ENCODE data around the gene TMEM203.
A peak's percentile ranks its signal among the peaks of the same experiment; 100 is the strongest.

Gene TMEM203

DNA sequence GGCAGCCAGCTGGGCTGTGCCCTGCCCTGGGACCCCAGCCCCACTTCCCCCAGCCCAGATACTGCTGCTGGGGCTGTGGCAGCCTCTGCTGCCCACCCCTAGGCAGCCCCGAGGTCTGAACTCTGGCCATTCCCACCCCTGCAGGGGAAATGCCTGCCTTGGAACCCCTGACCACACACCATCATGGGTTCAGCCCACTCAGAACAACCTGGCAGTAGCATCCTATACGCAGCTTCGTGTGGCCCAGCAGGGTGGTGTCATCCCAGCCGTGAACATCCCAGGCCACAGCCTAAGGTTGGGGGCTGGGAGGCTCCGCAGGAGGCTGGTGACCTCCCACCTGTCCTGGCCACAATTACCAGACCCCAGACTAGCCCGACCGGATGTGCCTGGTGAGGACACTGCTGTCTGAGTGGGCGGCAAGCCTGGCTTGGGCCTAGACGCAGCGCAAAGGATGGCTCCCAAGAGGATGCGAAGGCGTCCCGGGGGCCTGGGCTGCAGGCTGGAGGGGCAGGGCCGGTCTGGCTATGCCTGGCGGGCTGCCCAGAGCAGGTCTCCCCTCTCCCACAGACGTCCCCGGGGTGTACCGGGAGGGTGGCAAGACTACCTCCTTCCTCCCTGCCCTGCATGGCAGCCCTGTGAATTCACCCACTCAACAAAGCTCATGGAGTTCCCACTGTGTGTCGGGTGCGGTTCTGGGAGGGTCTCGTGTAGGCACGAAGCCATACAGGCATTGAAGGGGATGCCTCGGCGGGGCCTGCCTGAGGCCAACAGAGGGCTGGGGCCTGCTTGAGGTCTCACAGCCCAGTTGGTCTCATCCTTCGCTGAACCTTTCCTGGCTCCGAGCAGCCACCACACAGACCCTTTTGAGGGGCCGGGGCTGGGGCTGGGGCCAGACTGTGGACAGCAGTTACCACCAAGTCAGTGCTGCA lies 23.8 kb upstream of the TMEM203 start:
- no peak for DNase-seq

DNA sequence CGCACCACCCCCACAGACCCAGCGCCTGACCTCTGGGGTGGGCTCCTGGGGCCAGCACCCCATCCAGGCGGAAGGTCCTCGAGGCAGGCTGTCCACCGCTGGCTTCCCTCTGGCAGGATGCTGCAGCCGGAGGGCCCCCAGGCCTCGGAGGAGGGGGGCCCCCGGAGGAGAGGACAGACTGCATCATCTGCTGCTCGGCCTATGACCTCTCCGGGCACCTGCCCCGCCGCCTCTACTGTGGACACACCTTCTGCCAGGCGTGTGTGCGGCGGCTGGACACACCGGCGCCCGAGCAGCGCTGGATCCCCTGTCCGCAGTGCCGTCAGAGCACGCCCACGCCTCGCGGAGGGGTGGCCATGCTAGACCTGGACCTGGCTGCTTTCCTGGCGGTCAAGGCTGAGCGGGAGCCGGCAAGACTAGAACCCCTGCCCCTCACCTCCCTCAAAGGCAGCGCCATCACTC lies 23.1 kb upstream of the TMEM203 start:
- DNase-seq: no peak

DNA sequence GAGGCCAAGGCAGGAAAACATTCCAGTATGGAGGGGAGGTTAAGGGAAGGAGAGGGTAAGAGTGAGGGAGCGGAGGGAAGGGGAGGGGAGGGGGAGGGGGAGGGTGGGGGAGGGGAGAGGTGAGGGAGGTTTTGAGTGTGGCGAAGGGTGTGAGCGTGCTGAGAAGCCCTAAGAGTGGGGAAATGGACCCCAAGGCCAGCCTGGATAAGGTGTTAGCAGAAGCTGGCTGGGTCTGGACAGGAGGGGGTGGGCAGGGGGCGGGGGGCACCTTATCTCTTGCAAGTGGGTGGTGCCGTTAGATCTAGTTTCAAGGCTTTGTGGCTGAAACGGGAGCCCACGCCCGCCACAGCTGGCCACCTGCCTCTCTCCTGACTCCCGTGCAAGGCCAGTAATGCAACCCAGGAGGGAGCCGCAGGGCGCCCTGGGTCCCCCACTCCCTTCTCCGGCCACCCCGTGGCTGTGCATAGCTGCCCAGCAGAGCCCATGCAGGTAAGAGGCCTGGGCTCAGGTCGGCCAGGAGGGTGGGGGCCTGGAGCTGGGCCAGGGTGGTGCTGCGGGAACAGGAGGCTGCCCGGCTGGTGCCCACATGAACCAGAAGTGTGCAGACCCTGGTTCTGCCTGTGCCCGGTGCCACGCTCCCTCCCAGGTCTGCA lies 22.5 kb upstream of the TMEM203 start:
- DNase-seq: no peak

DNA sequence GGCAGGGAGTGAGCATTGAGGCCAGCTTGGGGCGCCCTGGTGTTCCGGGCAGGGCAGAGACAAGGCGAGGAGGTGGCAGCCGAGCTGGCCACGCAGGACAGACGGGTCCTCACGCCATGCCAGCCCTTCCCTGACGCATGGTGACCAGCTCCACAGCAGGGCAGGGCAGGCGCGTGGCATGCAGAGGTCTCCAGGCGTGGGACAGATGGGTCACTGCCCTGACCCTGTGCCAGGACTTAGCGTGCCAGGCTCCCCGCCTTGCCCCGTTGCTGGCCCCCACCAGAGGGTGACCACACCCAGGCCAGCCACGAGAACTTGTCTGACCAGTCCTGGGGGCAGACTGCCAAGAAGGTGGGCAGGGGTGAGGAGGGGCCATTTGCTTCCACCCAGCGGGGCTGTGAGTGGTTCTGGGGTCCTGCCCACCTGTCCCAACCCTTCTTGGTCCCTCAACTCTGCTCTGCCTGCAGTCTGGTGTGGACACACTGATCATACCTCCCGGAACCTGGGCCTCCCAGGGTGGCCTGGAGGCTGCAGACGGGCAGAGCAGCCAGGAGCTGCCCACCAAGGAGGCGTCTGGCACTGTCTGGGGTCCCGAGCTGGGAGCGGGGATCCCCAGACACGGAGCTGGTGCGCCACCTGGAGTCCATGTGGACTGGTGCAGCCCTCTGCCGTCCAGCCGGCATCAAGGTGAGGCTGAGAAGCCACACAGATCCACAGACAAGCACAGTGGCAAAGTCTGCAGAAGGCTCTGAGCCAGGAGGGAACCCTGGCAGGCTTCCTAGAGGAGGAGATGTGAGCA lies 21.8 kb upstream of the TMEM203 start, which contains the start of gene RNF224:
Gene RNF224 (plus strand): TSS at position 449 of the 799 bp plus-strand sequence. CDS start 834 bp downstream, outside the sequence.
- peak; percentile 83 for DNase-seq

DNA sequence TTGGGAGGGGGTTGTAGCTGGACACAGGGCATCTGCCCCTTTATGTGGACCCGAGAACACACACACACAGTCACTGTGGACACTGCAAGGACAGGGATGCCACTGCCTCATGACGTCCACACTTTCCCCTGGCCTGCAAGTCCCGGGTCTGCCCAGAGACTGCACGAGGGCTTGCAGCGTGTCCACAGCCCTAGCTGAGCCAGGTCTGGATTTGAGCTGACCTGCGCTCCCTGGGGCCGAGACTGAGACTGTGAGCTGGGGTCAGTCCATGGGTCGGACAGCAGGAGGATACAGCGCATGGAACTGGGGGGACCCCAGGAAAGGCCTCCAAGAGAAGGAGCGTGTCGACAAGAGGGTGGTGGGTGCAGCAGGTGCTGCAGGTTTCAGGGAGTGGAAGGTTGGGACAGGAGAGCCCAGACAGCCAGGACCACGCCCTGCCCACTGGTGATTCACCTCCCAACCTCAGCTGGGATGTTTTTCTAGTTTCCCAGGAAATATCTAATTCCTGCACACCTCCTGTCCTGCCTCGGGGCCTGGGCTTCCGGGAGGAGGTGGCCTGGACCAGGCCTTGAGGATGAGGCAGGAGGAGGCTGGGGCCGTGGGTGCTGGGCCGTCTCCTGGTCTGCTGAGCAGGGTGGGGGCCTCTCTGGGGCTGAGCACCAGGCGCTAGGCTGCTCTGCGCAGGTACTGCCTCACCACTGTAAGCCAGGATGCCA lies 21.0 kb upstream of the TMEM203 start:
- DNase-seq: no peak

DNA sequence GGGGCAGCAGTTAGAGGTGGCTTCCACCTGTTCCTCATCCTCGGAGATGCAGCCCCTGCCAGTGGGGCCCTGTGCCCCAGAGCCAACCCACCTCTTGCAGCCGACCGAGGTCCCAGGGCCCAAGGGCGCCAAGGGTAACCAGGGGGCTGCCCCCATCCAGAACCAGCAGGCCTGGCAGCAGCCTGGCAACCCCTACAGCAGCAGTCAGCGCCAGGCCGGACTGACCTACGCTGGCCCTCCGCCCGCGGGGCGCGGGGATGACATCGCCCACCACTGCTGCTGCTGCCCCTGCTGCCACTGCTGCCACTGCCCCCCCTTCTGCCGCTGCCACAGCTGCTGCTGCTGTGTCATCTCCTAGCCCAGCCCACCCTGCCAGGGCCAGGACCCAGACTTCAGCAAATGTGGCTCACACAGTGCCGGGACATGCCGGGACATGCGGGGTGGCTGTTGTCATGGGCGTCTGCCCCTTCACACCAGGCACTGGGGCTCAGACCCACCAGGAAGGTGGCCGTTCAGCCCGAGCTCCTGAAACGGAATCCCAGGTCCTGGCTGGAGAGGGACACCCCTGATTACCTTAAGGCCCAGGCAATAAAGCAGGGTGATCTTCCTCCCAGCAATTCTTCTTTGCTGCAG lies 20.4 kb upstream of the TMEM203 start:
- DNase-seq: no peak

DNA sequence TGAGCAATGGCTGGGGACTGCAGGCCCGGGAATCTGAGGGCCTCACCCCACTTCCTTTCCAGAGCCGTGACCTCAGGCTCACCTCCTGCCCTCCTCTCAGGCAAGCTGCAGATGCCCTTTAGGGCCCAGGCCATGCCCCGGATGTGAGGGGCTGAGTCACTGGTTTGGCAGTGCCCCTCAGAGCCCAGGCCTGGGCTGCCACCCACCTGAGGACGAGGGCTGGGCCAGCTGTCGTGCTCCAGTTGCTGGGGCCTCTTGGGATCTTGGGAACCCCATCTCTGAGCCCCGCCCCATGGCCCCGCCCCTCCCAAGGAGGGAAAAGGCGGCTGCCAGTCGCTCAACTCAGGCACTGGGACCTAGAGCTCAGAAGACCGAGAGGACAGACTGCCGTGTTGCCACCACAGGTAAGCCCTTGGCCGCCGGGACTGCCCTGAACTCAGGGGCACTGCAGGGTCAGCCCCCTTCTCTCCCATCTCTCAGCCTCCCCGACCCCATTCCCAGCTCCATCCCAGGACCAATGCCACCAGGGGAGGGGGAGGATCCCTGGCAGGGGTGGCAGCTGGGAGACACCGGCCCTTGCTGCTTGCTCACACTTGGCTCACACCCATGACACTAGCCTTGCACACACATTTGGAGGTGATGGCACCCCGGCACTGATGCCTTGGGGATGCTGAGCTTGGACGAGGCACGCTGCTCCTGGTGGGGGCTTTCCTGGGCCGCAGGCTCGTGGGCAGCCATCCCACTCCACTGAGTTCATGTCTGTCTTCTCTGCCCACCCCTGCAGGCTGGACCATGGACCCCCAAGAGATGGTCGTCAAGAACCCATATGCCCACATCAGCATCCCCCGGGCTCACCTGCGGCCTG lies 19.6 kb upstream of the TMEM203 start, which contains the start of gene CYSRT1:
Gene CYSRT1 (plus strand): TSS at position 345 of the 865 bp plus-strand sequence. CDS start 448 bp downstream, at position 793.
- no peak for DNase-seq

DNA sequence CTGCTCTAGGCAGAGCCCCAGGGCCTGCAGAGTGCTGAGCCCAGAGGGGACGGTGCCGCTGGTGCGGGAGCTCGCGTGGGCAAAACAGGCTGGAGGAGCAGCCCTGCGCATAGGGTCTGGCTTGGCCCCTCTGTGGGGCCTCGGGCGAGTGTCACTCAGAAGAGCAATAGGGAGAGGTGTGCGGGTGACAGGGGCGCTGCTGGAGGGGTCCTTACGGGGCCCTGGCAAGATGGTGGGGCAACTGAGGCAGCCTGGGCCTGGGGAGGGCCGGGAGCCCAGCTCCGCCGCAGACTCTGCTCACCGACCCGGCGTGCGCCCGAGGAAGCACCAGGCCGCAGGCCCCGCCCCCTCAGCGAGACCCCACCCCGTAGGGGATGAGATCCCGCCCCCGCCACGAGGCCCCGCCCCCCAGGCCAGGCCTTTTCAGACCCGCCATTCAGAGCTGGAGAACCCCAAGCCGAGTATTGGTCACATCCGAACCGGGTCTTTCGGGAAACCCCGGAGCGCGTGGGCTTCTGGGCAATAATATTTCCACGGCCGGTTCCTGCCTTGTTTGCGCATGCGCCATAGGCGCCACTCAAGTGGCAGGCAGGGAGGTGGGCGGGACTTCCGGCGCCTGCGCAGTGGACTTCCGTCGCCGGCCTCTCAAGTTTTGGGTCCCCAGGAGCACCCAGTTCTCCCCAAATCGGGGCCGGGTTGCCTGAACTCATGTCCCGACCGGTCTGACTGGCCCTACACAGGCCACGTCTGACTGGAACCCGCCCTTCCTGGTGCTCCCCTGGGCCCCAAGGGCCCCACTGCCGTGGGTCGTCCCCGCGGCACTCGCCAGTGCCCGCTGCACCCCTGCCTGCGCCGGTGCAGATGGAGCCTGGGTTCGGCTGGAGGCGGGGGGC lies 17.9 kb upstream of the TMEM203 start:
- DNase-seq: peak; percentile 99

DNA sequence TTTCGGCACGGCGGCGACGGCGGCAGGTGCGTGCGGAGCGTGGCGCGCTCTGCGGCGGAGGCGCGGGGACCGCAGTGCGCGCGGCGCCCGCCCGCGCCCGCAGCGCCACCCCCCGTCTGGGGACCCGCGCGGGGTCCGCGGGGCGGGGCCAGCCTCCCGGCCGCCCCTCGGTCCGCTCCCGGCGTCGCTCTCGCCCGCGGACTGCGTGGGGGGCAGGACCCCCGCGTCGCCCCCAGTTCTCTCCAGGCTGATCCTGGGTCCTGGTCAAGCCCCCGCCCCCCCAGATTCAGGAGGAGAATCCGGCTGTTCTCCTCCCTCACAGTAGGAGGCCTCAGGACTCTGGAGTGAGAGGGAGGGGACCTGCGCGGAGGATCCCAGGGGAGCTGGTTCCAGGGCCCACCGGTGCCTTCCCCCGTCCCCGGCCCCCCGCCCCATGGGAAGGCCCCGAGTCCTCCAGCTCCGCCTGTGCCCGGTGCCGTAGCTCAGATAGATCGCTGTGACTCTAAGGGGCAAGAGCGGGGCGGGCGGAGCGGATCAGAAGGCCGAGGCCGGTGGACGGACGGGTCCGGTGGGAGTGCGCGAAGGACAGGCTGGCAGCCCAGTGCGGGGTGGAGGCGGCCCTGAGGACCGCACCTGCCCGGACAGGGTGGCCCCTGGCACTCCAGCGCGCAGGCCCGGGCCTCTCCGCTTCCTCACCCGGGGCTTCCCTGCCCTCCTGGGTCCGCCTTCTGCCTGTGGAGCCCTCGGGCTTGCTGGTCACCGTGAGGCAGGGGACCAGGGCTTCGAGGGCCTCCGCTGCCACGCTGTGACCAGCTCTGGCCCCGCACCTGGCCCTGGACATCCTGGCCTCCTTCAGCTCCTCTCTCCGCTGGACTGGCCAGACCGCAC lies 17.0 kb upstream of the TMEM203 start, which contains the start of gene RNF208:
Gene RNF208 (minus strand): TSS at position 51 of the 888 bp plus-strand sequence. CDS start 1,028 bp downstream, outside the sequence.
- no peak for DNase-seq

DNA sequence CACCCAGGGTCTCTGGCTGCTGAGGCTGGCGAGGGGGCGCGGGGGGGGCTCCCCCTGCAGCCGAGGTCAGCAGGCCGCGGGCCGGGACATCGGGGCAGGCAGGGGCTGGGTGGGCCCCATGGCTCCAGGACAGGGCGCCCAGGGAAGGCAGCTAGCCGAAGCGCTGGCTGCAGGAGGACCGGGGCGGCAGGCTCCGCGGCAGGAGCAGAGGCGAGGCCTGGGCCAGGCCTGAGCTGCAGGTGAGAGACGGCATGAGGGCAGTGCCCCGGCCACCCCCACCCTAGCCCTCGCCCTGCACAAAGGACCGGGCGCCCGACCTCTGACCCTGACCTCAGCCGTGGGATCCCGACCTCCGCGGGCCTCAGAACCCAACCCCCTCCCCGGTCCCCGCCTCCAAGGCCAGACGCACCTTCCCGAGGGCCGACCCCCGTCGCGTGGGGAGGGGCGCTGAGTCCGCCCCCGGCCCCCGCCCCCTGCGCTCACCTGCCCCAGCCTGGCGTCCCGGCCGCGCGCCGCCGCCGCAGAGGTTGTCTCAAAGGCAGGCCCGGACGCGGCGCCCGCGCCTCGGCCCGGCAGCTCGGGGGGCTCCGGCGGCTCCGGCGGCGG lies 16.2 kb upstream of the TMEM203 start:
- DNase-seq: peak; percentile 34

DNA sequence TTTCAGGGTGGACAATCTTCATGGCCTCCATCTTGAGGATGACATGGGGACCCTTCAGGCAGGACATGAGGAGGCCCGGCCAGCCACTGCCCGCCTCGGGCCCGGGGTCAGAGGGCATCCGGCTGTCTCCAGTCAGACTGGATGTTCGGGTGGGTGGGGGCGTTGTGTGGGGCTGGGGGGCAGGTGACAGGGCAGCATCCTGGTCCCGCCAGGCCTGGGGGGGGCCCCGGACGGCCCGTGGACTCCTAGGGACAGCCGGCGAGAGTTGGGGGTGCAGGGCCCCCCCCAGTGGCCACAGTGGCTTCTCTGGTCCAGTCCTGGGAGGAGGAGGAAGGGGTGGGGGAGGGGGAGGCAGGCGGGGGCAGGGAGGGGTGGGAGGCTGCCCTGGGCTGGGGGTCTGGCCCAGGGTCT lies 15.7 kb upstream of the TMEM203 start:
- no peak for DNase-seq

DNA sequence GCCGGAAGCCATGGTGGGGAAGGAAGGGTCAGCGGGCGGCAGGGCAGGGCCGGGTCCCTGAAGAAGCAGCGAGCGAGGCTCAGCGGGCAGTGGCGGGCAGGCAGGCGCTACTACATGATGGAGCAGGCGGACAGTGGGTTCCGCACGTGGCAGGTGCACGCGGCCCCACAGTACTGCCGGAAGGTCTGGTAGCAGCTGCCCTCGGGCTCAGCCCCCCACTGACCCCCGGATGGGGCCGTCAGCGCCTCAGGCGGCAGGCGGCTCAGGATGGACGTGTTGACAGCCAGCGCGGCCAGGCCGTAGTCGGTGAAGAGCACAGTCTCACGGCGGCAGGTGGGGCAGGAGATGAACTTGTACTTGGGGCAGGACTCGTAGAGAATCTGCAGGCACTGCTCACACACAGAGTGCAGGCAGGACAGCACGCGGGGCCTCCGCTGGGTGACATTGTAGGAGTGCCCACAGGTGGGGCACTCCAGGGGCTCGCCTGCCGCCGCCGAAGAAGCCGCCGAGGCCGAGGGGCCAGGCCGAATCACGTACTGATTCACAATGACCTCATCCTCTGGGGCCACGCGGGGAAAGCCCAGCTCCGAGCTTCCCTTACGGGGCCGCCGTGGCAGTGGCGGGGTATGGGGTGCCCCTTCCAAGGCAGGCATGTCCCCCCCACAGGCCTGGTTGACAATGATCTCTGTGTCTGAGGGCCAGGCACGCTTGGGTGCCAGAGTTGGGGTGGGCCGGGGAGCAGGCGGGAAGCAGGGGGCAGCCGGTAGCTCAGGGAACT lies 15.1 kb upstream of the TMEM203 start:
- DNase-seq: no peak

DNA sequence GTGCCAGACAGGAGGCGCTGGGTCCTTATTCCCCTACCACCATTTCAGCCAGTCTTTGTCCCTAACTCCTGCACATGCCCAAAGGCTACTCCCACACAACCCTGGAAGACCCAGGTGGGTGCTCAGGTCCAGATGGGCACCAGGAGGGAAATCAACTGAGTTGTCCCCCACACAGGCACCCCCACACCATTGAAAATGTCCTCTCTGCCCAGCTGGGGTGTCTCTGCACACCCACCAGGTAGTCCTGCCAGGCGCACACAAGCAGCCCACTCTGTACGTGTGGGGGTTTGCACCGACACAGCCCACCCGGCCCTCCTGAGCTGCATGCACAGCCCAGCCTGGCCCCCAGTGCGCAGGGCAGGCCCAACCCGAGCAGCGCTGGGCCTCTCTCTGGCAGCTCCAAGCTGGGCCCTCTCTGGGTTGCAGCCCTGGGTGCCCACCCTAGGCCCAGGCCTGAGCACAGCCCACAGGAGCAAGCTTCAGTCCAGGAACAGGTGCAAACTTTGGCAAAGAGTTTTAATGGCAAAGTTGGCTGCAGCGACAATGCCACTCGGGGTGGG lies 14.4 kb upstream of the TMEM203 start:
- no peak for DNase-seq

DNA sequence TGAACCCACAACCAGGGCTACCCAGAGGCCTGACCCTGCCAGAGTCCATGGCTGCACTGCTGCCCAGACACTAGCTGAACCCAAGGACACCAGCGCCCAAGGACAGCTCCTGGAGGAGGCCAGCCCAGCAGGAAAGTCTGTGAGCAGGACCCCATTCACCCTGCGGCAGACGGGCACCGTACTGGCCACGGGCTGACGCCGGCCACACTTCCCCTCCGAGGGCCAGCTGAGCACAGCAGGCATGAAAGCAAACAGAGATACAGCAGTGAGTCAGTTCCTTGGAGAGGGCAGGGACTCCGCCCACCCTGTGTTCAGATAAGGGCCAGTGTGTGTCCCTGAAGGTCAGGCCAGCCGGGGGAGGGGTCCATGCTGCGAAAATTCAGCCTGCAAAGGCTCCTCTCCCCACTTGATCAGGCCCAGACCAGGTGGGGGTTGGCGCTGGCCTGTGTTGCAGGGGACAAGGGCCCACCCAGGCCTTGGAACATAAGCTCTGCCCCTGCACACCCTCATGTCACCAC lies 13.4 kb upstream of the TMEM203 start:
- no peak for DNase-seq

DNA sequence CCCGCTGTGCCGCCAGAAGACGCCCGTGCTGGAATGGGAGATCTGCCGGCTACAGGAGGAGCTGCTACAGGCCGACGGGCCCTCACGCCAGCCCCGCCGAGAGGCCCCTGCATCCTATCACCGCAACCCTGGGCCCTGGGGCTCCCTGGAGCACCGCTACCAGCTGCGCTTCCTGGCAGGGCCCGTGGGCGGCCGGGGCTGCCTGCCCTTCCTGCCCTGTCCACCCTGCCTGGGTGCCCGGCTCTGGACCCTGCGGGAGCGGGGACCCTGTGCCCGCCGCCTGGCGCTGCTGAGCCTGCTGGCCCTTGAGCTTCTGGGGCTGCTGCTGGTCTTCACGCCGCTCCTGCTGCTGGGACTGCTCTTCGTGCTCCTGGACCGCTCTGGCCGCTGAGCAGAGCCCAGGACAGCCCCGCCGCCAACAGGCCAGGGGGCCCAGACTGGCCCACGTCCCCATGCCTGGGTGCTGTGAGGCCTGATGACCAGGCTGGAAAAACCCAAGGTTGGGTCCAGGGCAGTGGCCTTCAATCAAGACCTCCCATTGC lies 12.8 kb upstream of the TMEM203 start:
- no peak for DNase-seq

Measured in activated naive CD4-positive, alpha-beta T cell treated with anti-CD3 and anti-CD28 coated beads, Interleukin-2, amount 50 U/mL, for 16 hours (primary cell).